RPMI8226 (cell line): ENCODE results near the gene GPR148.

Experiments
- DNase-seq: peaks from one replicate; pipeline ENCODE4 v3.0.0-alpha.2; 2015

GPR148 gene

DNA sequence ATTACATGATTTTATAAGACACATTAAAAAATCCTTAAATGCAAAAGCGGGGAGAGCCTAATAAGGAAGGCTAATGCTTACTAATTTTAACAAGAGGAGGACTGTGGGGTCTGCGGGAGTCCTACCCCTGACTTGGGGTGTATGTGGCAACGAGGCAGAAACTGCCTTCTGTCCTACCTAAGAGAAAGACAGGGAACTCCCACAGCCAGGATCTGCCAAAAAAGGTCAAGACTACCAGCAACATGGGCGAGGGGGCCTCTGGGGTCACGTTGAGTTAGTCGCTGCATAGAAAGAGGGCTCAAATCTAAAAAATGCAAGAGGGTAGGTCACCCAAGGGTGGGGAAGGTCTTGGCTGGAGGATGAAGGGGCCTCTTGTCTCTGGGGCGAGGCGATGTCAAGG, 25.9 kb downstream of the GPR148 start:
- DNase-seq: no peak

DNA sequence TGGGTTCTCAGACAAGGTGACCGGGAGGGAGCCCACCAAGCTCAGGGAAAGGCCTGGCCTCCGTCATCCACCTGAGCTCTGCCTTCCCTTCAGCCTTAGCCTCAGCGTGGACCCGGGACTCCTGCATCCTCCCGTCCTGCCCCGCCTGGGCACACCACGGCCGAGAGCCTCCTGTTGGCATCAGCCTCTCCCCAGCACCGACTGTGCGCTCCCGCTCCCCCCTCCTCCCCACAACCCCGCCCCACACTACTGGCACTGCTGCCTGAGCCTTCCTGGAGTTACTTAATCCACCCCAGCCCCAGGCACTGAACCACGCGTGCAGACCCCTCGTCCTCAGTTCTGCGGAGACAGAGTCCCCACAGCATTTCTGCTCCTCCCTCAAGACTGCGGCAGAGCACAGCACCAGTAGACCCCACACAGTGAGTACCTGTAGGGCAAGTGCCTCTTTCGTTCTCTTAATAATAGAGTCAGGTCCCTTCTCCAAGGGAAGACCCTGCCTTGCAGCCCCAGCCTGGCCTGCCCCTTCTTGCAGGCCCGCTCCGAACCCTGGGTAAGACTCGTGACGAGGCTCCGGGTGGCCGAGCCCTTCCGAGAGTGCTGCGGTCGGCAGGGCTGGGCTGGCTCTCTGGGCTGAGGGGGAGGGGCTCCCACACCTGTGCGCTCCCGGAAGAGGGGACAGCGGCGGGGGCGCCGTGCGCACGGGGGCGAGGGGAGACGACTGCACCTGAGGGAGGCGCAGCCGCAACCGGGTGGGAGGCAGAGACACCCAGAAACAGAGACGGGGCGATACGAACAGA, 26.6 kb downstream of the GPR148 start, which contains the start of gene AMER3:
TSS of gene AMER3 (plus strand) at position 285 of the 797 bp plus-strand sequence. CDS start 6,533 bp downstream, outside the sequence.
- peak; percentile 35 for DNase-seq

DNA sequence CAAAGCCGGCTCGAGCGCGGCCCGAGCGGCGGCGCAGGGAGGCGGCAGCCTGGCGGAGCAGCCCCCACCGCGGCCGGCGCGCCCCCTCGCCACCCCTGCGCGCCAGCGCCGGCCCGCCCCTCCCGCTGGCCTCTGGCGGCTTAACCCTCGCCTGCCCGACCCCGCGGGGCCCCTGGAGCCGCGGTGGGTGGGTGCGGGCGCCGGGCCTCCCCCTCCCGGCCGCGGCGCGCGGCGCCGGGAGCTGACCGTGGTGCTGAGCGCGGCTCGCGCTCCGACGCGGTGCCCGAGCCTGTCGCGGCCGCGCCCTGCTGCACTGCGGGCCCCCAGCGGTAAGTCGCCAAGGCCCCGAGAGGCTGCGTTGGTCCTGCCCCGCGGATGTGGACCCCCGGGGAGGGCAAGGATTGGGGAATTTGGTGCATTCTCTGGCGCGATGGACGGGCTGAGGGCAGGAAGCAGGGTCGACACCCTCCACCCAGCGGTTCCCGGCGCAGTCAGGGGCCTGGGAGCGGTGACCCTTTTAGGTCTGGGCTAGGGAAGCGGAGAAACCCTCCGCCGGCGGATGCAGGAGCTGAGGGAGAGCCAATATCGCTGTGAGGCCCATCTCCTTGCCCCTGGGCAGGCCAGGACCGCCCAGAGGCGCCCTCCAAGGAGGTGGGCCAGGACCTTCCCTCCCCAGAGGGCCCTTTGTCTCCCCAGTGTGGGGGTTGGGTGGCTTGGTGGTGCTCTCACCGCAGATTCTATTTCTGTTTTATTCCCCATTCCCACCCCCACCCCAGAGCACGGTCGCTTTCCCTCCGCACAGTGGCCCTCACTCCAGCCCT, 27.4 kb downstream of the GPR148 start:
- peak; percentile 55 for DNase-seq

DNA sequence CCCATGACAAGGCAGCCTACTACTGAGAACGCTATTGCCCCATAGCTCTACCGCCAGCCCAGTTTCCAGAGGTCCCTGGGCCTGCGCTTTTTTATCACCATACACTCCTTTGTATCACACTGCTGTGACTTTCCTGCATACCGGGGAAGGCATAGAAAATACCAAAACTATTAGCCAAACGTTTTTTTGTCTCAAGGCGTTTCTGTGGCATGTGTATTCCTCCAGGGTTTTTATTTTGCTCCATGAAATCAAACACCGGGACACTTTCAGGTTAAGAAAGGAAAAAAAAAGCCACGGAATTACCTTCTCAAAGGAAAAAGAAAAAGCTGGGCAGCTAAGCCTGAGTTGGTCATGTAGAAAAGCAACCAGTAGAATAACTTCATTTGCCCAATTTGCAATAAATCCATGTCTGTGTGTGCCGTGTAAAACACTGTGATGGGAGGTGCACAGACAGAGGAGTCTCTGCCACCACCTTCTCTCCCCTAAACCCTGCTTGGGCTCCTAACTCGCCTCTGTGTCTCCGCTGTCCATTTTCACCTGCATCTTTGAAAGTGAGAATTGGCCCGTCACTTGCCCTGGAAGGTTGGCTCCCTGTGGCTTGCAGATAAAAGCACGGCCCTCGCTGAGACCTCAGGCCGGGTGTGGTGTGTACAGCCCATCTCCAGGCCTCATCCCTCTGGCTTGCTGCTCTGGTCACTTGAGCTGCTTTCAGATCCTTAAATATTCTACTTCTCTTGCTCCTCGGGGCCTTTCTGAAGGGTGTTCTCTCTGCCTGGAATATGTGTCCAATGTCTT, 28.2 kb downstream of the GPR148 start:
- no peak for DNase-seq

DNA sequence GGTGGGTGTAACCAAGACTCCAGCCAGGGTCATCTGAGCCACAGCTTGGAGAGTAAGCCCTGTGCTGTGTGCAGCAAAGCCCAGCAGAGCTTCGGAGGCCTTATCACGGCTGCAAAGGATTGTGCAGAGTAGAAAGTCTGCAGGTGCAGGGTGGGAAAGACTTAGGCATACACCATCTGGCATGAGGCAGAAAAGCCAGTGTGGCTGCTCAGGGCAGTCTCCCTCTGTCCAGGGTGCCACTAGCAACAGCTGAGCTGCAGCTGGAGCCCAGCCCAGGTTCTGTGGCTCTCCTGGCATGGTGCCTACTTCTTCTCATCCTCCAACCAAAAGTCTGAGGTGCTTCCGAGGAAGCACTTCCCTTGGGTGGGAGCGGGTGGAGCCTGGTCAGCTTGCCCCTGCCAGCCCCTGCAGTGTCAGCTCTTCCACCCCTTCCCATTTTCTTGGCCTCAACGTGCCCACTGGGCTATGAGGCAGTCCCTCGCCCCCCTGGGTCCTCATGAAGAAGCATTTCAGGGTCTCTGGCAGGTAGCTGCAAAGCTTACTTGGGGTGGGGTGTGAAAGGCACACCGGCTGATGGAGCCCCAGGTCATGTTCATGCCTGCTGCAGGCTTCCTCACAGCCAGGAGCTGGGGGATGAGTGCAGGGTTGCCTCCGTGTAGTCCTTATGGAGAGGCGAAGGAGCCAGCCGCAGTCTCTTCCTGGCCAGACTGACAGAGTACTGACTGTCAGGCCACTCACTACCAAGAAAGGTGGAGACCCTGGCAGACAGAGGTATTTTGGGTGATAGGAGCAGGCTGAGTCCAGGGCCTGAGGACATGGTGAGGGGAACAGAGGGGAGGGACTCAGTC, 31.3 kb downstream of the GPR148 start:
- peak; percentile 85 for DNase-seq

DNA sequence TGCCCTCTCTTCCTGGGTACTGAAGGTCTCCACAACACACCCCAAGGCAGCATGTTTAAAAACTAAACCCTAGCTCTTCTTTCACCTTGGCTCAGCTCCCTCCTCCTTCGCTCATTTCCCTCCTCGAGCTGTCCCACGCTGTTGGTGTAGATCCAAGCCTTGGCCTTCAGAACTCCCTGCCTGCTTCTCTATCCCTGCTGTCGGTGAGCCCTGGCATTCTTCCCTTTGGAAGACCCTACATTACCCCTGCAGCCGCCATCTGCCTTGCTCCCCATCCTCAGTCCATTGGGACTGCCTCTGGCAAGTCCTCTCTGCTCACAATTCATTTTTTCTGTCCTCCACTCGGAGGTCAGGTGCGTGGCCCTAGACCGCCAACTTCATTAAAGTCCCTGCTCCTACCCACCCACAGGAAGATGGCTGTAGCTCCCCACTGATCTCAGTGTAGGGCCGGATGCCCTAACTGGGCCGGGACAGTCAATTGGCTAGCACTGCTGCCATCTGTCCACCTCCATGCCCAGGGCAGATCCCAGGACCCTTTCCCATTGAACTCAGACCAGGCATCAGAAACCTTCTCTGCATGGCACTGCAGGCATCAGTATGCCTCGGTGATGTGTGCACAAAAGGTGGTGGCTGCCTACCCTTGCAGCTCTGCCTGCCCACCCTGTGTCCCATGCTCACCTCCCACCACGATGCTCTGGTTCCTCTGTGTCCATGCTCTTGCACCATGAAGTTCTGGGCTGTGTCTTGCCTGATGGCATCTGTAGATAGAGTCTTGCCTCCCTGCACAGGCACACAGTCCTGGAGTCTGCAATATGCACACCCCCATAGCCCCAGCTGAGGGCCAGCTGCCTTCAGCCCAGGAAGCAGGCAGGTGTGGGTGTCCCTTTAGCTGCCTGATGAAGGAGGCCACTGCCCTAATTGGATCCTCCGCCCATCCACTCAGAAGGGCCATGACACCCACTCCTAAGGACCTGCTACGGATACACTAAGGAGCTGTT, 32.2 kb downstream of the GPR148 start:
- DNase-seq: no peak

DNA sequence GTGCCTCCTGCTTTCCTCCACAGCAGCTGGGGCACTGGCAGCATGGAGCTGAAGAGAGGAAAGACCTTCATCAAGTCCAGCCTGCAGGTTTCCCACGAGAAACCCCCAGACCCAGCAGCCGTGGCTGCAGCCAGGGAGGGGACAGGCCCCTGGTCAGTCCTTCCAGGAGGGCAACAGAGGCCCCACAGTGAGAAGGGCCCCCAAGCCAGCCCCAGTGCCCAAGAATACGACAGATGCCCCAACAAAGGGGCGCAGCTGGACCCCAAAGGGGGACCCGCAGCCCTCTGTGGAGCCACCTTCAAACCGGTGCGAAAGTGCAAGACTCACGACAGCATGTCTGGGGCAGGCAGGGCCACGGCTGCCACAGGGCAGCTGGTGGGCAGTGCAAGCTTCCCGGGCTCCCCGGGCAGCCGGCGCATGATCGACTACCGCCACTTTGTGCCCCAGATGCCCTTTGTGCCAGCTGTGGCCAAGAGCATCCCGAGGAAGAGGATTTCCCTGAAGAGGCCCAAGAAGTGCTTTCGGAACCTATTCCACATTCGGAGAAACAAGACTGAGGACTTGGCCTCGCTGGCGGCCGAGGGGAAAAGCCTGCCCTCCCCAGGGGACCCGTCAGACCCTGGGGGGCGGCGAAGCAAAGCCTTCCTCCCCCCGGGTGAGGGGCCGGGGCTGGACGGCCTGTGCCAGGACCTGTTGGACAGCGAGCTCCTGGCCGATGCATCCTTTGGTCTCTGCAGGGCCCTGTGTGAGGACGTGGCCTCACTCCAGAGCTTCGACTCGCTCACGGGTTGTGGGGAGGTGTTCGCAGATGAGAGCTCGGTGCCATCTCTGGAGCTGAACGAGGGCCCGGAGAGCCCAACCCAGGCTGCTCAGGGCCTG, 33.4 kb downstream of the GPR148 start:
- DNase-seq: no peak

DNA sequence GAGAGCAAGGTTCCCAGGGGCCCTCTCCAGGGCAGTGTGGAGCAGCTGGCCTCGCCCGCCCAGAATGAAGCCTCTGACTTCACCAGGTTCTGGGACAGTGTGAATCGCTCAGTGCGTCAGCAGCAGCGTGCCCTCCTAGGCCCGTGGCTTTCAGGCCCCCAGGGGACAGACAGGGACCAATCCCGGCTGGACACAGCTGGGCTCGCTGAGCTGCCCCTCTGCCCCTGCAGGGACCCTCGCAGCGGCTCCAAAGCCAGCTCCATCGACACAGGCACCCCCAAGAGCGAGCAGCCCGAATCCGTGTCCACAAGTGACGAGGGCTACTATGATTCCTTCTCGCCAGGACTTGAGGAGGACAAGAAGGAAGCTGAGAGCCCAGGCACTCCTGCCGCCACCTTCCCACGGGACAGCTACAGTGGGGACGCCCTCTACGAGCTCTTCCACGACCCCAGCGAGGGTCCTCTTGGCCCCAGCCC, 34.1 kb downstream of the GPR148 start:
- no peak for DNase-seq

DNA sequence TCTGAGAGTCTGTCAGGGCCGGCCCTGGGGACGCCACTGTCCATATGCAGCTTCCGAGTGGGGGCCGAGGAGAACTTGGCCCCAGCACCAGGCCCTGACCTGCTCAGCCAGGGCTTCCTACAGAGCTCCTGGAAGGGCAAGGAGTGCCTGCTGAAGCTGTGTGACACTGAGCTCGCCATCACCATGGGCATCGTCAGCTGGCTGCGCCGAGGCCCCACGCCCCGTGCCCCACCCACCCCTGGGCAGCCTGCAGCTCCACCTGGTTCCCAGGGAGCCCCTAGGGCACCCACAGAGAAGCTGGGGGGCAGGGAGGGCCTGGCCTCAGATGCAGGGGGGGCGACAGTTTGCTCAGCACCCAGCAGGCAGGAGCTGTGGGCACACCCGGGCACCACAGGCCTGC, 34.5 kb downstream of the GPR148 start:
- no peak for DNase-seq

DNA sequence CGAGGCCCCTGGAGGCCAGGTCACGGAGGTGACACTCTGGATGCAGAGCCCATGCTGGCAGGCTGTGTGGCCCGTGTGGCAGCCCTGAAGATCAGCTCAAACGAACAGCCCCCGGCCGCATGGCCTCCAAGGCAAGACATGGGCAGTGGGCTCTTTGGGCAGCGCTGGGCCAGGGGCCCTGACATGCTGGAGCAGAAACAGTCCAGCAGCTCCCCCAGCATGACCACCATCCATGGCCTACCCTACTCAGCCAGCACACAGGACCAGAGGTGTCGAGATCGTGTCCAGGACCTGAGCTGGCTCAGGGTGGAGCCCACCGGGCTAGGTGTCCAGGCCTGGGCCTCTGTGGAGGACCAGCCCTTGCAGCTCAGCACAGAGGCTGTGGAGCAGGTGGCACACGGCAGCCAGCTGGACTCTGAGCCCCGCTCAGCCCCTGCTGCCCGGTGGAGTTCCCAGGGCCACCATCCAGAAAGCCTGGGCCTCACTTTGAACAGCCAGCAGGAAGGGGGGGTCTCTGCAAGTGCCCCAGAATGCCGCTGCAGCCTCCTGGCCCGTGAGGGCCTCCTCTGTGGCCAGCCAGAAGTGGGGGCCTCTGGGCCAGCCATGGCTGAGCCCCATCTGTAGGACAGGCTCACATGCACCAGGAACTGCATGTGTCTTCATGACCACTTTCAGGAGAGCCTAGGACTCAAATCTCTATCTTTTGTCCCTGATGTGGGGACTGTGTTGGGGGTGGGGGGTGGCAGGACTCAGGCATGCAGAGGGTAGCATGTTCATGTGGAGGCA, 35.4 kb downstream of the GPR148 start:
- DNase-seq: no peak

DNA sequence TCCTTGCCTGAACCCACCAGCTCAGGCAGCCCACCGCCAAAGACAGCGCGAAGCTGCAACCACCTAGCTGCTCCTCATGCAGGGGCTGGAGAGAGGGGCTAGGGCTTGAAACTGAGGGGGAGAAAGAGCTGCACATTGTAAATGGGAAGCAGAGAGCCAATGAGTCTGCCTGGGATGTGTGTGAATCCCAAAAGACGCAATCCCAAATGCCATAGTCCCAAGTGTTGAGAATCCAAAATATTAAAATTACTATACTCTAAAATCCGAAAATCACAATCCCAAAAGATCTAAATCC, 35.9 kb downstream of the GPR148 start:
- no peak for DNase-seq

DNA sequence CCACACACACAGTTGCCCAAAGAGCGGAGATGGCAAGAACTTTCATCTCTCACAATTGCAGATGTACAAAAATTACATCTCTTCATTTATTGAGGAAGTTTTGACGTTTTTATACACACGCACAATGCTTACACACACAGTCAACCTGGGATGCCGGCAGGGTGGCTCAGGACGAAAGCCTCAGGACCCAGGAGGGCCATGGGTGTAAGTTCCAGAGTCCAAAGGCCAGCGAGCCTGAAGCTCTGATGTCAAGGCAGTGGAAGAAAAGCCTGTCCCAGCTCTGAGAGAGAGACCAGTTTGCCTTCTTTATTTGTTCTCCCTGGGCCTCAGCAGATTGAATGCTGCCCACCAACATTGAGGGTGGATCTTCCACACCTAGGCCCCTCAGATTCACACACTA, 36.6 kb downstream of the GPR148 start:
- DNase-seq: no peak

DNA sequence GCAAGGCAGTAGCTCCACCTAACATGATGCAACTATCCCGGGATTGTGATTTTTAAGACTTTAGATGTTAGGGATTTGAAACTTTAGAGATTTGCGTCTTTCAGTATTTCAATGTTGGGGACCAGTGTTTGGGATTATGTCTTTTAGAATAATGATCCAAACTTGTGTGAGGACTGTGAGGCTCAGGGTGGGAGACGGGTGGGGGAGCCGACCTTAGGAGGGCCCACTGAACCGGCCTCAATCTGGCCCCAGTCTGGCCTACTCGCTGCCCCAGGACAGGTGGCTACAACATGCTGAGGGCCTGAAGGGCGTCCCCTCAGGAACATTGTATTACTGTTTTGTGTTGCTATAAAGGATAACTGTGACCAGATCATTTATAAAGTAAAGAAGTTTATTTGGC, 37.2 kb downstream of the GPR148 start:
- no peak for DNase-seq

DNA sequence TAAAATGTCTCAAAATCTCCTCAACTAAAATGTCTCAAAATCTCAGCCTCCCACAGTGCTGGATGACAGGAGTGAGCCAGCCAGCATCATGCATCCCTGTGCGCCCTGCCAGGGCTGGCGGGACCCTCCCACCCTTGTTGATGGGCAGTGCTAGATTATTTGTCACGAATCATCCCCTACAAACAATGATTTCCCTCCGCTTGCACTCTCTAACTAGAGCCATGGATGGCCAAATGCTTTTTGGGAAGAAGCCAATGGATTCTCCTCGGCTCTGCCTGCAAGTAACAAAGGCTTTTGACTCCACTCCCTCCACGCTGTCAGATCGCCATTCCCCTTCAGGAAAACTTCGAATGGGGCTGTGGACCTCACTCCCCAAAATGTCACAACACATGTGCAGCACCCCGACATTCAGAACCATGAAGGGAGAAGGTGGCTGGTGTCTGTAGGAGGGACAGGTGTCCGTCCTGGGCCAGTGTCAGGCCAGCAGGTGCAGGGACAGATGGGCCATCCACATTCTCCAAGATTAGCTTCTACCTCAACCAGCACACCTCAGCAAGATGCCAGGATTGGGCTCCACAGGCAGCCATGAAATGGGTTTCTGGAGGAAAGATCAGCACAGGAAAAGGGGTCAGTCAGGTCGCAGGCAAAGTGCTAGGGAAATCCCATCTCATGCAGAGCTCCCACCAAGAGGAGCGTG, 38.0 kb downstream of the GPR148 start:
- no peak for DNase-seq

DNA sequence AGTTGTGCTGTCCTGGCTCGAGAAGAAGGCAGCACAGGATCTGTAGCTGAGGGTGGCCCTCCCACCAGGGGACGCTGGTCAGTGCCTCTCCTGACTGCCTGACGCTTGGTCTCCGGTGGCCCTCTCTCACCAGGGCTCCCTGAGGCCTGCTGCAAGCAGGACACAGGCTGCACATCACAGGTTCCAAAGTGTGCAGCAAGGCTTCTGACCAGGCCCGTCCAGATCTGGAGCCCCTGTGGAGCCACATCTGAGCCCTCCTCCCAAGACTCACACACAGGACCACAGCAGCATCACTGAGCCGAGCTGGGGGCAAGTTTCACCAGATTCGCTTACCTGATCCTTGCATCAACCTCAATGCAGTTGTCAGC, 38.5 kb downstream of the GPR148 start:
- no peak for DNase-seq

DNA sequence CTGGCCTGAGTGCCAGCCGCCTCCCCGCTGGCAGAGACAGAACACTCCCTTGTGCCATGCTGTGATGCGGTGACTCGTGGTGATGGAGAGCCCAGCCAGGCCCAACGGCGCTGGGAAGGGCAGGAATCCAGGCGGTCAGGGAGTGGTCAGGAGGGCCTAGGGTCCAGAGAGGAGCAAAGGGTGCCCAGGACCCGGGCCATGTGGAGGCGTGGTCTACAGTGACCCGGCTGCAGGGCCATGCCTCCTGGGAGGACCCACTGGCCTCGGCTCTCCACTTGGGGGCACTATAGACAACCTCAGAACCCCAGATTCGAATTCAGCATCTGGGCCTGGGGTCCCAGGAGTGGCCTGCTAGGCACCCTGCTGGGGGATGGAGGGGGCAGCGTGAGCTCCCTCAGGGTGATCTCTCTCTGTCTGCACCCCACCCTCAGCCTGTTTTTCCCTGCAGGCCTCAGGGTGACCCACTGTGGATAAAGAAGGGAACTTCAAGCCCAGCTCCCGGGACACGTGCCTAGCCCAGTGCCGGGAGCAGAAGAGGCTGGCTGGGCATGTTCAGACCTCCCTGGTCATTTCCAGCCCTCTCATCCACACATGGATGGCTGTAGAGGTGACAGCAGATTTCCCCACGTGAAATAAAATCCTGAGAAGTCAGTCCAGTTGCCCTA, 39.5 kb downstream of the GPR148 start:
- DNase-seq: peak; percentile 22

DNA sequence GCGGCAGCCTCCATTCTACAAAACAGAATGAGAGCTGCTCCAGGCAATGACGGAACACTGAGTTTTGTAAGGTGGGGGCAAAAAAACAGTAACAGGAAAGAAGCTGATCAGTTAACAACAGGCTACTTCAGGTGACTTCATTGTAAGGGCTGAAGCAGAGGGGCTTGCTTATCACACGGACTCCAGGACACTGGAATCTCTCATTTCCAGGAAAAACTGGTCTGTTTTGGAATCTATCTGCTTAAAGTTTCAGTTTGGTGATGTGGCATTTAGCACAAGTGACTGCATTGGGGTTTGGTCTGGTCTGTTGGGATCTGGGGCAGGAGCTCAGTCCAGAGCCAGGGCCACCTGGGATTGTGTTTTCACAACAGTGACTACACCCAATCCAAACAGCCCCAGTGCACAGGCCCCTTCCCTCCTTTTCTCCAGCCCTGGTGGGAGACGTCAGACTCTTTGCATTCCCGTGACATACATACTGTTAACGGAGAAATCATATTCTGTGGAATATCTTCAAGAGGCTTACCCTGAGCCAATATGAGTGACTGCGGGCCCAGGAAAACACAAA, 40.6 kb downstream of the GPR148 start:
- DNase-seq: no peak

DNA sequence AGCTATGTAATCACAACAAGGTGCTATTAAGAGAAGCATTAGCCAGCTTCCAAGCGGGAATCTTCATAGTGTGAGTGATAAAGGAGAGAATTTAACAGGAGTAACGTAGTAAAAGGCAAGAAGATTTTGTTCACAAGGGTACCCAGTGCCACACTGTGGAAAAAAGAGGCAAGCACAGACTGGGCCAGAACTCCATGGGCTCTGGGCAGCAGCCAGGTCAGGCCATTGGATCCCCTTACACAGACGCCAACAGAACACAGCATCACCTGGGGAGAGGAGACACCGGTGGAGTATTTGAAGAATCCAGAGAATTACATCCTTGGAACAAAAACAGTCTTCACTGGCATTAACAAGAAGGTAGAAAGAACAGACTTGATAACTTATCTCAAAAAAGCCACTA, 47.7 kb downstream of the GPR148 start:
- DNase-seq: no peak
